CD14-positive monocyte (primary cell): Measurements from ENCODE around the gene CSNK1G3. TPM values are rescaled to one million over a fixed set of nuclear protein-coding genes. Genes with fewer than 3 reads are reported as not detected.
A peak's percentile ranks its signal among the peaks of the same experiment; 100 is the strongest.
"Not testable (repeated sequence)": the region's sequence is repeated elsewhere in the genome, so short reads cannot be mapped to it uniquely, and the experiment has no call there.

Source experiments
- DNase-seq, 3 donors: peaks; one replicate each; pipeline ENCODE4 v3.0.0-alpha.2; 2011 to 2022
- H2AFZ ChIP-seq: 2 replicates; pipeline ENCODE4 v1.6.0; 2012; ENCODE audit warnings: mild to moderate bottlenecking, low read depth, low read length, inconsistent platforms; ENCODE audit not compliant: insufficient read depth, poor library complexity, severe bottlenecking
- H3K27ac ChIP-seq, 2 donors: 1 replicate in 1 of 2; 2 replicates in 1 of 2; pipeline ENCODE4 v1.5.1; 2012 to 2013; ENCODE audit warnings: low read length in 2 of 2, control low read depth in 1 of 2, inconsistent platforms in 1 of 2, low read depth in 1 of 2, mild to moderate bottlenecking in 1 of 2
- H3K27me3 ChIP-seq, 2 donors: one replicate each; pipeline versions ENCODE4 v1.6.0 to v1.6.1; 2011 to 2013; ENCODE audit warnings: low read length in 2 of 2; ENCODE audit not compliant: control insufficient read depth in 2 of 2, insufficient read depth in 2 of 2
- H3K36me3 ChIP-seq, 2 donors: replicated peaks in 1 of 2; 1 replicate in 1 of 2; 2 replicates in 1 of 2; pipeline versions ENCODE4 v1.5.1 to v1.6.1; 2012 to 2013; ENCODE audit warnings: low read length in 2 of 2, control low read depth in 1 of 2, inconsistent platforms in 1 of 2, mild to moderate bottlenecking in 1 of 2; ENCODE audit not compliant: insufficient read depth in 2 of 2, control insufficient read depth in 1 of 2
- H3K4me1 ChIP-seq, 2 donors: 1 replicate in 1 of 2; 2 replicates in 1 of 2; pipeline versions ENCODE4 v1.5.1 to v1.6.1; 2012 to 2013; ENCODE audit warnings: low read length in 2 of 2, control low read depth in 1 of 2, inconsistent platforms in 1 of 2, mild to moderate bottlenecking in 1 of 2, moderate library complexity in 1 of 2; ENCODE audit not compliant: insufficient read depth in 2 of 2, control insufficient read depth in 1 of 2
- H3K4me2 ChIP-seq: replicated peaks from 2 replicates; pipeline ENCODE3; 2012; ENCODE audit warnings: low read length, moderate library complexity, mild to moderate bottlenecking; ENCODE audit not compliant: poor library complexity, severe bottlenecking; ENCODE audit errors: extremely low read depth
- H3K4me3 ChIP-seq, 3 experiments: fragments of 200-600 bp in 1 of 3; sonication (generic) in 1 of 3; replicated peaks in 1 of 3; 1 replicate in 2 of 3; 2 replicates in 1 of 3; pipeline ENCODE4 v1.5.1; 2011 to 2013; ENCODE audit warnings: low read length in 3 of 3, mild to moderate bottlenecking in 3 of 3, control low read depth in 2 of 3, low read depth in 2 of 3, inconsistent platforms in 1 of 3, moderate library complexity in 1 of 3
- H3K79me2 ChIP-seq: 2 replicates; pipeline ENCODE4 v1.6.0; 2012; ENCODE audit warnings: mild to moderate bottlenecking, control low read depth, inconsistent platforms, low read length, moderate library complexity; ENCODE audit not compliant: insufficient read depth
- H3K9ac ChIP-seq: 2 replicates; pipeline ENCODE4 v1.6.0; 2017; ENCODE audit warnings: low read length, mild to moderate bottlenecking; ENCODE audit not compliant: insufficient read depth, poor library complexity, severe bottlenecking
- H3K9me3 ChIP-seq, 2 donors: replicated peaks in 1 of 2; 1 replicate in 1 of 2; 2 replicates in 1 of 2; pipeline versions ENCODE4 v1.5.1 to v1.6.1; 2012 to 2013; ENCODE audit warnings: low read length in 2 of 2, control low read depth in 1 of 2; ENCODE audit not compliant: control insufficient read depth in 1 of 2, insufficient read depth in 1 of 2
- H4K20me1 ChIP-seq: 2 replicates; pipeline ENCODE4 v1.6.0; 2012; ENCODE audit warnings: mild to moderate bottlenecking, low read length, control low read depth, moderate library complexity; ENCODE audit not compliant: insufficient read depth
- H3K27ac Mint-ChIP-seq, 7 donors: one replicate each; pipeline ENCODE4 v1.8.0; 2020; ENCODE audit warnings: mild to moderate bottlenecking in 7 of 7, mixed read lengths in 7 of 7, moderate library complexity in 6 of 7, inconsistent platforms in 2 of 7
- H3K27me3 Mint-ChIP-seq, 3 donors: one replicate each; pipeline ENCODE4 v1.8.0; 2021 to 2022; ENCODE audit warnings: low read depth in 3 of 3, mild to moderate bottlenecking in 3 of 3, mixed read lengths in 3 of 3, moderate library complexity in 3 of 3, inconsistent platforms in 1 of 3
- H3K36me3 Mint-ChIP-seq, 2 donors: one replicate each; pipeline ENCODE4 v1.8.0; 2020; ENCODE audit warnings: mixed read lengths in 2 of 2, inconsistent platforms in 1 of 2, mild to moderate bottlenecking in 1 of 2
- H3K4me1 Mint-ChIP-seq: one replicate; pipeline ENCODE4 v1.8.0; 2020; ENCODE audit warnings: mild to moderate bottlenecking, mixed read lengths
- H3K4me3 Mint-ChIP-seq, 2 donors: one replicate each; pipeline ENCODE4 v1.8.0; 2020; ENCODE audit warnings: mild to moderate bottlenecking in 2 of 2, mixed read lengths in 2 of 2, moderate library complexity in 1 of 2
- H3K9me3 Mint-ChIP-seq, 7 donors: one replicate each; pipeline ENCODE4 v1.8.0; 2020 to 2022; ENCODE audit warnings: mixed read lengths in 7 of 7, mild to moderate bottlenecking in 6 of 7, moderate library complexity in 6 of 7, inconsistent platforms in 2 of 7
- WGBS: methylation state at CpG from one replicate; pipeline ENCODE4 v1.1.5; 2013; ENCODE audit warnings: missing lambda C conversion rate; ENCODE audit not compliant: insufficient coverage; 5-methylcytosine and 5-hydroxymethylcytosine counted together
- intact Hi-C, 2 donors: fragments of 100-400 bp; cut with micrococcal nuclease; formaldehyde crosslinking; loops; one replicate each; pipeline versions ENCODE4 v1.15.0 to v1.15.1; 2023
- polyA minus RNA-seq: library from RNA; depleted of rRNA, polyadenylated mRNA; stranded (reverse); fragments of >200 nt; gene quantifications from 2 replicates; pipeline ENCODE4 v1.2.3, GENCODE V29; 2012
- polyA plus RNA-seq, 3 donors: library from polyadenylated mRNA; depleted of rRNA in 1 of 3; unstranded in 2 of 3; stranded (reverse) in 1 of 3; fragments of 300-500 nt in 2 of 3; fragments of >200 nt in 1 of 3; fragmentation: Illumina TruSeq in 2 of 3; gene quantifications; 1 replicate in 2 of 3; 2 replicates in 1 of 3; pipeline ENCODE4 v1.2.3, GENCODE V29; 2012 to 2021
- total RNA-seq, 12 experiments: library from RNA in 1 of 12; stranded (reverse) in 1 of 12; fragments of 120-200 nt in 1 of 12; gene quantifications; one replicate each; pipeline ENCODE4 v1.2.4 and lab custom pipeline; 2013 to 2026; ENCODE audit warnings: mixed read lengths in 6 of 12, inconsistent platforms in 1 of 12
- TF ChIP-seq, protein P1 (sequence below): fragments of 200-600 bp; IDR thresholded peaks from one replicate; pipeline ENCODE4 v1.8.0; 2022; ENCODE audit warnings: antibody characterized with exemption, mild to moderate bottlenecking

CSNK1G3 gene
- total RNA-seq (2013), result 35.4 TPM
- 10 to 100 TPM; 10.8 to 22.3 (median 17.1) TPM for polyA plus RNA-seq
- 17.6 and 26.0 TPM in 2 replicates for polyA minus RNA-seq
- 31.0 to 53.4 (median 44.9) reads per million in 11 experiments for total RNA-seq (lab: John Stamatoyannopoulos, UW)

DNA sequence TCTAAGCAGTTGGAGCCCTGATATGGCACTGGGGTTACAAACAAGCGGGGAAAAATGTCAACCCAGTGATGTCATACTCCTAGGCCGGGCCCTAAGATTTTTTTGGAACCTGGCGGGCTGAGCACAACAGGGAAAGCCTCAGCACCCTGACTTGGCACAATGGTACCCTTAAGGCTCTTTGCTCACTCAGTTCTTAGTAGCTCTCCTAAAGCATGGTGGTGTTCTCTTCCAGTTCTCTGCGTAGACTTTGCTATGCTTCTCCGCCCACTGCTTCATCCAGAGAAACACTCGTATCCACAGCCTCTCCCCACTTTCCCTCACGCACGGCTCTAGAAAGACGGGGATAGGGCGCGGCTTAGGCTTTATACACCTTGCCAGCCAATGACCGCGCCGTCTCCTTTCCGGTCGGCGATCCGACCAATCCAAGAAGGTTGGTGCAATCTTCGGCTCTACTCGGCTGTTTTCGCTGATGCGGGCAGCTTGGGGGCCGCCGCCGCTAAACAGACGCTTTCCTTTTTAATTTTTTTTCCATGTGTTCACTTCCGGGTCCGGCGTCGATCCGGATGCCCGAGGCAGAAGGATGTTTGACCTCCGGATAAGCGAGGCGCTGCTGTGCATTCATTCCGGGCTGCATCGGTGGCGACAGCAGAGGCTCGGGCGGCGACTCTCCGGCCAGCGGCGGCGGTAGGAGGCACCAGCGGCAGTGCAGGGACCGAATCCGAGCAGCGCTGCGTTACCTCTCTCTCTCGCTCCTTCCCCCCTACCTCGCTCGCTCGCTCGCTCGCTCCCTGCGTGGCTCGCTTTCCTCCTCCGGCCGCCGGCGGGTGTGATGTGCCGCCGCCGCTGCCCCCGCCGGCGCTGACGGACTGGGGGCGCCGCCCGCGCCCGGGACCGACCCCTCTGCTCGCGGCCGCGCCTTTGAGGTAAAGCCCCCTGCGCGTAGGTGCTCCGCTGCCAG is at the start of gene CSNK1G3:
Gene CSNK1G3, plus strand, starts transcription at position 530 of the 958 bp plus-strand sequence. CDS start 33,487 bp downstream, outside the sequence.
- Mint-ChIP-seq H3K36me3 (no peaks in the 10 kb centered on the region), H3K27ac (peak within 1 kb of the TSS; percentile 87 to 98 (median 94)), H3K4me1 (peaks cover 24% of the 10 kb centered on the region), H3K9me3 (peaks cover 0 to 5% (median 0%) of the 10 kb centered on the region in 7 donors), H3K27me3 (peaks cover 3 to 6% (median 5%) of the 10 kb centered on the region in 3 donors), H3K4me3 (peak within 1 kb of the TSS; percentile 98)
- Histone ChIP-seq H4K20me1 (peaks cover 7% of the 10 kb centered on the region), H3K9me3 (no peaks in the 10 kb centered on the region), H3K9ac (peak within 1 kb of the TSS; percentile 86), H3K27me3 (no peaks in the 10 kb centered on the region), H3K4me3 (peak within 1 kb of the TSS; percentile 71 to 92 (median 86)), H2AFZ (peak within 1 kb of the TSS; percentile 87), H3K27ac (peak within 1 kb of the TSS; percentile 70 to 82), H3K36me3 (no peaks in the 10 kb centered on the region), H3K79me2 (peaks cover 41% of the 10 kb centered on the region), H3K4me2 (peak within 1 kb of the TSS; percentile 91), H3K4me1 (peaks cover 10 to 12% of the 10 kb centered on the region in 2 donors)
- TF ChIP-seq, protein P1, sequence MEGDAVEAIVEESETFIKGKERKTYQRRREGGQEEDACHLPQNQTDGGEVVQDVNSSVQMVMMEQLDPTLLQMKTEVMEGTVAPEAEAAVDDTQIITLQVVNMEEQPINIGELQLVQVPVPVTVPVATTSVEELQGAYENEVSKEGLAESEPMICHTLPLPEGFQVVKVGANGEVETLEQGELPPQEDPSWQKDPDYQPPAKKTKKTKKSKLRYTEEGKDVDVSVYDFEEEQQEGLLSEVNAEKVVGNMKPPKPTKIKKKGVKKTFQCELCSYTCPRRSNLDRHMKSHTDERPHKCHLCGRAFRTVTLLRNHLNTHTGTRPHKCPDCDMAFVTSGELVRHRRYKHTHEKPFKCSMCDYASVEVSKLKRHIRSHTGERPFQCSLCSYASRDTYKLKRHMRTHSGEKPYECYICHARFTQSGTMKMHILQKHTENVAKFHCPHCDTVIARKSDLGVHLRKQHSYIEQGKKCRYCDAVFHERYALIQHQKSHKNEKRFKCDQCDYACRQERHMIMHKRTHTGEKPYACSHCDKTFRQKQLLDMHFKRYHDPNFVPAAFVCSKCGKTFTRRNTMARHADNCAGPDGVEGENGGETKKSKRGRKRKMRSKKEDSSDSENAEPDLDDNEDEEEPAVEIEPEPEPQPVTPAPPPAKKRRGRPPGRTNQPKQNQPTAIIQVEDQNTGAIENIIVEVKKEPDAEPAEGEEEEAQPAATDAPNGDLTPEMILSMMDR, result no peak
- WGBS, result 3% methylated on average over 78 of the region's 82 CpGs
- DNase-seq, result peak; percentile 92 to 95 (median 94)
- intact Hi-C loops, result loop anchor here (5.0 kb wide), 2 partner anchors 85 to 90 kb away; partner anchors contain the start of gene CEP120 (in 1 of the 2)

DNA sequence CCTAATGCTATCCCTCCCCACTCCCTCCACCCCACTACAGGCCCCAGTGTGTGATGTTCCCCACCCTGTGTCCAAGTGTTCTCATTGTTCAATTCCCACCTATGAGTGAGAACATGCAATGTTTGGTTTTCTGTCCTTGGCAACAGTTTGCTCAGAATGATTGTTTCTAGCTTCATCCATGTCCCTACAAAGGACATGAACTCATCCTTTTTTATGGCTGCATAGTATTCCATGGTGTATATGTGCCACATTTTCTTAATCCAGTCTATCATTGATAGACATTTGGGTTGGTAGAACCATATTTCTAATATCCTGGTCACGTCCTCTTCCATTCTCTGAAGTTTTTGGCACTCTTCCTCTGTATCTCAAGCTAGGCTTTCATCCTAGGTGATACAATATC is 45.1 kb upstream of the CSNK1G3 start:
- H3K27ac Mint-ChIP-seq, H3K9me3 ChIP-seq, H3K9ac ChIP-seq, H3K36me3 Mint-ChIP-seq, H3K27ac ChIP-seq, H3K27me3 ChIP-seq, H3K79me2 ChIP-seq, H3K4me1 Mint-ChIP-seq, H3K4me2 ChIP-seq, DNase-seq, intact Hi-C loops, H3K4me3 Mint-ChIP-seq, H3K4me3 ChIP-seq, H3K27me3 Mint-ChIP-seq, H3K36me3 ChIP-seq, H4K20me1 ChIP-seq, H3K4me1 ChIP-seq, H2AFZ ChIP-seq: not testable (repeated sequence)
- WGBS, result no CpG with 5 or more reads among the region's 1 CpG
- peaks cover 8 to 17% (median 10%) of the 10 kb centered on the region in 7 donors for H3K9me3 Mint-ChIP-seq
